H9 (cell line): ENCODE measurements around the gene TEX10. TPM values are rescaled to one million over a fixed set of nuclear protein-coding genes. Genes with fewer than 3 reads are reported as not detected.

Source experiments
- DNase-seq: peaks from one replicate; pipeline ENCODE4 v3.0.0-alpha.2; 2017
- H2AFZ ChIP-seq: one replicate; pipeline ENCODE4 v1.6.1; 2013; ENCODE audit warnings: mild to moderate bottlenecking, low read length, control low read depth, moderate library complexity
- H2AK5ac ChIP-seq: 2 replicates; pipeline ENCODE4 v1.6.1; 2013; ENCODE audit warnings: low read length, control low read depth, mixed read lengths; ENCODE audit not compliant: insufficient read length
- H2BK120ac ChIP-seq: one replicate; pipeline ENCODE4 v1.6.1; 2013; ENCODE audit warnings: low read depth, mild to moderate bottlenecking, low read length, control low read depth, inconsistent platforms; ENCODE audit not compliant: poor library complexity, severe bottlenecking
- H2BK12ac ChIP-seq: 2 replicates; pipeline ENCODE4 v1.6.1; 2013; ENCODE audit warnings: low read length, control low read depth, mixed read lengths, low read depth; ENCODE audit not compliant: insufficient read length
- H2BK15ac ChIP-seq: 2 replicates; pipeline ENCODE4 v1.6.1; 2013; ENCODE audit warnings: low read depth, low read length, control low read depth
- H2BK20ac ChIP-seq: one replicate; pipeline ENCODE4 v1.6.1; 2013; ENCODE audit warnings: low read depth, mild to moderate bottlenecking, low read length, control low read depth, inconsistent platforms; ENCODE audit not compliant: poor library complexity, severe bottlenecking
- H2BK5ac ChIP-seq: 2 replicates; pipeline ENCODE4 v1.6.1; 2013; ENCODE audit warnings: low read length, control low read depth, mixed read lengths; ENCODE audit not compliant: insufficient read length
- H3K14ac ChIP-seq: 2 replicates; pipeline ENCODE4 v1.6.1; 2013; ENCODE audit warnings: low read length, control low read depth; ENCODE audit not compliant: insufficient read depth
- H3K18ac ChIP-seq: 2 replicates; pipeline ENCODE4 v1.6.1; 2013; ENCODE audit warnings: low read depth, mild to moderate bottlenecking, mixed read lengths, low read length, control low read depth; ENCODE audit not compliant: insufficient read length
- H3K23ac ChIP-seq: 2 replicates; pipeline ENCODE4 v1.6.1; 2013; ENCODE audit warnings: low read length, control low read depth, mixed read lengths, low read depth; ENCODE audit not compliant: insufficient read length
- H3K23me2 ChIP-seq: 2 replicates; pipeline ENCODE4 v1.6.1; 2013; ENCODE audit warnings: low read depth, mild to moderate bottlenecking, mixed read lengths, low read length, control low read depth; ENCODE audit not compliant: insufficient read length, poor library complexity, severe bottlenecking
- H3K27ac ChIP-seq: 2 replicates; pipeline ENCODE4 v1.5.1; 2013; ENCODE audit warnings: low read length, control low read depth, mixed read lengths, low read depth; ENCODE audit not compliant: insufficient read length
- H3K27me3 ChIP-seq: 2 replicates; pipeline ENCODE4 v1.6.1; 2013; ENCODE audit warnings: low read length, control low read depth, inconsistent platforms; ENCODE audit not compliant: insufficient read depth
- H3K4ac ChIP-seq: 2 replicates; pipeline ENCODE4 v1.6.1; 2013; ENCODE audit warnings: low read depth, mild to moderate bottlenecking, control low read depth, inconsistent platforms, low read length, moderate library complexity
- H3K4me1 ChIP-seq: 2 replicates; pipeline ENCODE4 v1.6.1; 2013; ENCODE audit warnings: low read length, control low read depth, inconsistent platforms; ENCODE audit not compliant: insufficient read depth
- H3K4me2 ChIP-seq: 2 replicates; pipeline ENCODE4 v1.6.1; 2013; ENCODE audit warnings: low read length, control low read depth, mixed read lengths; ENCODE audit not compliant: insufficient read length, insufficient read depth
- H3K56ac ChIP-seq: 2 replicates; pipeline ENCODE4 v1.6.1; 2013; ENCODE audit warnings: low read depth, mild to moderate bottlenecking, mixed read lengths, low read length, control low read depth; ENCODE audit not compliant: insufficient read length
- H3K79me1 ChIP-seq: 2 replicates; pipeline ENCODE4 v1.6.1; 2013; ENCODE audit warnings: low read depth, mild to moderate bottlenecking, moderate library complexity, low read length, control low read depth, inconsistent platforms; ENCODE audit not compliant: insufficient read depth, poor library complexity, severe bottlenecking
- H3K79me2 ChIP-seq: 2 replicates; pipeline ENCODE4 v1.6.1; 2013; ENCODE audit warnings: low read length, control low read depth, inconsistent platforms; ENCODE audit not compliant: insufficient read depth
- H3K9ac ChIP-seq: 2 replicates; pipeline ENCODE4 v1.6.1; 2013; ENCODE audit warnings: low read length, control low read depth, mixed read lengths; ENCODE audit not compliant: insufficient read length; ENCODE audit errors: extremely low read depth
- H3K9me3 ChIP-seq: one replicate; pipeline ENCODE4 v1.6.1; 2013; ENCODE audit warnings: low read depth, low read length, inconsistent platforms; ENCODE audit not compliant: control insufficient read depth
- H3T11ph ChIP-seq: one replicate; pipeline ENCODE4 v1.6.1; 2013; ENCODE audit warnings: mild to moderate bottlenecking, low read length, control low read depth, inconsistent platforms
- H4K20me1 ChIP-seq: one replicate; pipeline ENCODE4 v1.6.1; 2013; ENCODE audit not compliant: control insufficient read depth, insufficient read length, insufficient read depth
- H4K5ac ChIP-seq: 2 replicates; pipeline ENCODE4 v1.6.1; 2013; ENCODE audit warnings: low read depth, mild to moderate bottlenecking, mixed read lengths, low read length, control low read depth; ENCODE audit not compliant: insufficient read length
- H4K8ac ChIP-seq: replicated peaks from 2 replicates; pipeline ENCODE4 v1.6.1; 2013; ENCODE audit warnings: low read length, control low read depth, mixed read lengths, low read depth; ENCODE audit not compliant: insufficient read length
- H4K91ac ChIP-seq: 2 replicates; pipeline ENCODE4 v1.6.1; 2013; ENCODE audit warnings: low read depth, mild to moderate bottlenecking, moderate library complexity, mixed read lengths, low read length, control low read depth; ENCODE audit not compliant: insufficient read length
- H3K27ac Mint-ChIP-seq, 3 experiments: 2 replicates in 2 of 3; 3 replicates in 1 of 3; pipeline ENCODE4 v1.8.0; 2020 to 2021; ENCODE audit warnings: mixed read lengths in 3 of 3, mild to moderate bottlenecking in 1 of 3, moderate library complexity in 1 of 3
- H3K27me3 Mint-ChIP-seq: 2 replicates; pipeline ENCODE4 v1.8.0; 2021; ENCODE audit warnings: low read depth, mild to moderate bottlenecking, moderate library complexity, mixed read lengths
- H3K36me3 Mint-ChIP-seq, 3 experiments: 2 replicates in 2 of 3; 3 replicates in 1 of 3; pipeline ENCODE4 v1.8.0; 2020 to 2021; ENCODE audit warnings: low read depth in 3 of 3, mixed read lengths in 3 of 3; ENCODE audit not compliant: insufficient read depth in 1 of 3
- H3K4me1 Mint-ChIP-seq, 2 experiments: 2 replicates each; pipeline ENCODE4 v1.8.0; 2020; ENCODE audit warnings: mixed read lengths in 2 of 2
- H3K4me3 Mint-ChIP-seq, 2 experiments: 2 replicates in 1 of 2; 3 replicates in 1 of 2; pipeline ENCODE4 v1.8.0; 2020 to 2021; ENCODE audit warnings: mild to moderate bottlenecking in 2 of 2, mixed read lengths in 2 of 2, moderate library complexity in 1 of 2
- H3K9me3 Mint-ChIP-seq, 2 experiments: 2 replicates in 1 of 2; 3 replicates in 1 of 2; pipeline ENCODE4 v1.8.0; 2020; ENCODE audit warnings: mild to moderate bottlenecking in 2 of 2, mixed read lengths in 2 of 2, moderate library complexity in 1 of 2
- CTCF ChIP-seq: fragments of 200-600 bp; sonication (generic); conservative IDR thresholded peaks from 3 replicates; pipeline ENCODE4 v1.8.0; 2021; ENCODE audit warnings: antibody characterized with exemption, mild to moderate bottlenecking
- WGBS: extraction: QIAGEN DNeasy Blood & Tissue Kit; methylation state at CpG from one replicate; pipeline ENCODE4 v1.1.7; 2013; ENCODE audit warnings: missing lambda C conversion rate, low lambda C conversion rate, mixed read lengths; ENCODE audit not compliant: insufficient read length; ENCODE audit errors: extremely low coverage; 5-methylcytosine and 5-hydroxymethylcytosine counted together
- total RNA-seq: library from RNA; stranded (reverse); gene quantifications from 2 replicates; pipeline ENCODE4 v1.2.1, GENCODE V29; 2021

The TEX10 gene
- total RNA-seq, 1 experiment from 2014 or later, result 70.8 TPM

DNA sequence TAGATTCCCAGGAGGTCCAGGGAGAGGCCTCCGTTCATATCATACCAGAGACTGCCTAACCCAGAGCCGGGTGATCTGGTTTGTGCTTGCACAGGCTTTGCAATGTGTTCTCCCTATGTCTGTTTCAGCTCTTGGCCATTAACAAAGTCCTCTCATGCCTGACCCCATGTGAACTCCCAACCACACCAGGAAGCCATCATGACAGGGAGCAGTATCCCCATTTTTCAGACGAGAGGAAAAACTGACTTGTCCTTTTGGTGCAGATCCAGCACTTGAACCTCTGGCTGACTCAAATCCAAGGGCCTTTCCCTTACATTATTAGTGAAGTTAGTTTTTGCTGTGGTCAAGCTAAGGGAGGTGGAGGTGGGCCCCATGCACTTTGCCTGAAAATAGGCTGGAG lies 58.4 kb downstream of the TEX10 start:
- H2AFZ ChIP-seq, result no peak overlapping the region
- peaks cover 0 to 3% of the 10 kb centered on the region in 2 experiments; a peak in 2 of 4 replicates for H3K4me1 Mint-ChIP-seq
- H3K4me1 ChIP-seq, result no peaks in the 10 kb centered on the region
- H3K56ac ChIP-seq, result no peak overlapping the region
- no peak overlapping the region for H2BK12ac ChIP-seq
- no peaks in the 10 kb centered on the region for H3K27me3 Mint-ChIP-seq
- H4K91ac ChIP-seq, result no peak overlapping the region
- WGBS, result no CpG with 5 or more reads among the region's 3 CpGs
- no peaks in the 10 kb centered on the region for H3K9me3 ChIP-seq
- no peak overlapping the region for H3K4ac ChIP-seq
- no peak for TF ChIP-seq CTCF
- no peak overlapping the region for H3K4me2 ChIP-seq
- no peak overlapping the region for H3K9ac ChIP-seq
- H3K4me3 Mint-ChIP-seq, result no peak overlapping the region
- no peak overlapping the region for H2BK20ac ChIP-seq
- H3K14ac ChIP-seq, result no peak overlapping the region
- no peak overlapping the region for H4K5ac ChIP-seq
- H3K23me2 ChIP-seq, result no peaks in the 10 kb centered on the region
- no peak overlapping the region for H3K18ac ChIP-seq
- no peak overlapping the region for H3K23ac ChIP-seq
- H3K27me3 ChIP-seq, result no peaks in the 10 kb centered on the region
- peaks cover 42 to 70% (median 49%) of the 10 kb centered on the region in 3 experiments for H3K36me3 Mint-ChIP-seq
- no peaks in the 10 kb centered on the region for H3K79me1 ChIP-seq
- H2BK120ac ChIP-seq, result no peak overlapping the region
- no peak for DNase-seq
- H4K8ac ChIP-seq, result no peak overlapping the region
- H2AK5ac ChIP-seq, result no peak overlapping the region
- no peak overlapping the region for H2BK15ac ChIP-seq
- H3K27ac Mint-ChIP-seq, result no peak overlapping the region
- no peak overlapping the region for H2BK5ac ChIP-seq
- no peak overlapping the region for H3K27ac ChIP-seq
- no peaks in the 10 kb centered on the region for H3K9me3 Mint-ChIP-seq
- no peak overlapping the region for H3T11ph ChIP-seq
- H4K20me1 ChIP-seq, result no peaks in the 10 kb centered on the region
- no peaks in the 10 kb centered on the region for H3K79me2 ChIP-seq
